Neural cell (in vitro differentiated cells): Measurements from ENCODE around the gene WNT10A.

ENCODE experiments used
- EP300 ChIP-seq: fragments of 450-650 bp; conservative IDR thresholded peaks from 2 replicates; pipeline ENCODE4 v1.6.1; 2014; ENCODE audit warnings: antibody characterized with exemption, mild to moderate bottlenecking, moderate library complexity; ENCODE audit not compliant: poor library complexity, severe bottlenecking
- EZH2 ChIP-seq: fragments of 200-600, 300-800 bp; shearing (Covaris generic), sonication (generic); IDR thresholded peaks from 2 replicates; pipeline ENCODE4 v1.6.1; 2014; ENCODE audit warnings: antibody characterized with exemption, low read length, borderline replicate concordance, mild to moderate bottlenecking; ENCODE audit not compliant: insufficient read depth, poor library complexity, severe bottlenecking
- MXI1 ChIP-seq: fragments of 450-650 bp; conservative IDR thresholded peaks from 2 replicates; pipeline ENCODE4 v1.6.1; 2014; ENCODE audit warnings: antibody characterized with exemption, mild to moderate bottlenecking; ENCODE audit not compliant: poor library complexity, severe bottlenecking
- POLR2AphosphoS5 ChIP-seq: IDR thresholded peaks from 2 replicates; pipeline ENCODE4 v1.6.1; 2012
- RAD21 ChIP-seq: fragments of 450-650 bp; conservative IDR thresholded peaks from 2 replicates; pipeline ENCODE4 v1.6.1; 2014; ENCODE audit warnings: antibody characterized with exemption, mild to moderate bottlenecking, moderate library complexity
- SMC3 ChIP-seq: fragments of 450-650 bp; conservative IDR thresholded peaks from 2 replicates; pipeline ENCODE4 v1.6.1; 2014; ENCODE audit warnings: antibody characterized with exemption, mild to moderate bottlenecking, moderate library complexity; ENCODE audit not compliant: poor library complexity
- TAF1 ChIP-seq: IDR thresholded peaks from 2 replicates; pipeline ENCODE4 v1.6.1; 2012; ENCODE audit warnings: low read depth
- TF ChIP-seq, protein P1 (sequence below): fragments of 450-650 bp; IDR thresholded peaks from 2 replicates; pipeline ENCODE4 v1.5.1; 2014; ENCODE audit warnings: antibody characterized with exemption, mild to moderate bottlenecking, moderate library complexity; ENCODE audit not compliant: poor library complexity, severe bottlenecking
- TF ChIP-seq, protein P2 (sequence below): IDR thresholded peaks from 2 replicates; pipeline ENCODE4 v1.6.1; 2012; ENCODE audit warnings: borderline replicate concordance

DNA sequence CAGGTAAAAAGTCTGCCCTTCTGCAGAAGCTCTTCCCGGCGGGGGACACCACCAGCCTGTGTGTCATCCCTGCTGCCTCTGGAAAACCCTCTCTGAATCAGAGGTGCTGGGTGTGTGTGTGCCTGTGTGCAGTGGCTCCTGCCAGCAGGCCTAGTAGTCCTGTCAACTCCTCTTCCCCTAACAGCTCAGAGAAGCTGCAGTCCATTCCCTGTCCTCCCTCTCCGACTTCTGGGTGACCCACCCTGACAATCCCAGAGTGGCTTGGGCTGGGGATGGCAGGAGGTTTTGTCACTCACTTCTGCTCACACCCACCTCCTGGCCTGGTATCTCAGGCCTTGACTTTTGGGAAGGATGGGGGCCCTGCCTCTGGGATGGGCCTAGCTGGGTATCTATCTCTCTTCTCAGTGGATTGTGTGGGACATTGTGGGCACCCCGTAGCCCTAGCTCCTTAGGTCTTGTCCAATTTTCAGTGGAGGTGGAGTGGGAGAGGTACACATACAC lies 2.3 kb downstream of the WNT10A start:
- TF ChIP-seq, protein P1, sequence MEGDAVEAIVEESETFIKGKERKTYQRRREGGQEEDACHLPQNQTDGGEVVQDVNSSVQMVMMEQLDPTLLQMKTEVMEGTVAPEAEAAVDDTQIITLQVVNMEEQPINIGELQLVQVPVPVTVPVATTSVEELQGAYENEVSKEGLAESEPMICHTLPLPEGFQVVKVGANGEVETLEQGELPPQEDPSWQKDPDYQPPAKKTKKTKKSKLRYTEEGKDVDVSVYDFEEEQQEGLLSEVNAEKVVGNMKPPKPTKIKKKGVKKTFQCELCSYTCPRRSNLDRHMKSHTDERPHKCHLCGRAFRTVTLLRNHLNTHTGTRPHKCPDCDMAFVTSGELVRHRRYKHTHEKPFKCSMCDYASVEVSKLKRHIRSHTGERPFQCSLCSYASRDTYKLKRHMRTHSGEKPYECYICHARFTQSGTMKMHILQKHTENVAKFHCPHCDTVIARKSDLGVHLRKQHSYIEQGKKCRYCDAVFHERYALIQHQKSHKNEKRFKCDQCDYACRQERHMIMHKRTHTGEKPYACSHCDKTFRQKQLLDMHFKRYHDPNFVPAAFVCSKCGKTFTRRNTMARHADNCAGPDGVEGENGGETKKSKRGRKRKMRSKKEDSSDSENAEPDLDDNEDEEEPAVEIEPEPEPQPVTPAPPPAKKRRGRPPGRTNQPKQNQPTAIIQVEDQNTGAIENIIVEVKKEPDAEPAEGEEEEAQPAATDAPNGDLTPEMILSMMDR: no peak
- TF ChIP-seq RAD21: no peak
- TF ChIP-seq EZH2: no peak
- TF ChIP-seq, protein P2, sequence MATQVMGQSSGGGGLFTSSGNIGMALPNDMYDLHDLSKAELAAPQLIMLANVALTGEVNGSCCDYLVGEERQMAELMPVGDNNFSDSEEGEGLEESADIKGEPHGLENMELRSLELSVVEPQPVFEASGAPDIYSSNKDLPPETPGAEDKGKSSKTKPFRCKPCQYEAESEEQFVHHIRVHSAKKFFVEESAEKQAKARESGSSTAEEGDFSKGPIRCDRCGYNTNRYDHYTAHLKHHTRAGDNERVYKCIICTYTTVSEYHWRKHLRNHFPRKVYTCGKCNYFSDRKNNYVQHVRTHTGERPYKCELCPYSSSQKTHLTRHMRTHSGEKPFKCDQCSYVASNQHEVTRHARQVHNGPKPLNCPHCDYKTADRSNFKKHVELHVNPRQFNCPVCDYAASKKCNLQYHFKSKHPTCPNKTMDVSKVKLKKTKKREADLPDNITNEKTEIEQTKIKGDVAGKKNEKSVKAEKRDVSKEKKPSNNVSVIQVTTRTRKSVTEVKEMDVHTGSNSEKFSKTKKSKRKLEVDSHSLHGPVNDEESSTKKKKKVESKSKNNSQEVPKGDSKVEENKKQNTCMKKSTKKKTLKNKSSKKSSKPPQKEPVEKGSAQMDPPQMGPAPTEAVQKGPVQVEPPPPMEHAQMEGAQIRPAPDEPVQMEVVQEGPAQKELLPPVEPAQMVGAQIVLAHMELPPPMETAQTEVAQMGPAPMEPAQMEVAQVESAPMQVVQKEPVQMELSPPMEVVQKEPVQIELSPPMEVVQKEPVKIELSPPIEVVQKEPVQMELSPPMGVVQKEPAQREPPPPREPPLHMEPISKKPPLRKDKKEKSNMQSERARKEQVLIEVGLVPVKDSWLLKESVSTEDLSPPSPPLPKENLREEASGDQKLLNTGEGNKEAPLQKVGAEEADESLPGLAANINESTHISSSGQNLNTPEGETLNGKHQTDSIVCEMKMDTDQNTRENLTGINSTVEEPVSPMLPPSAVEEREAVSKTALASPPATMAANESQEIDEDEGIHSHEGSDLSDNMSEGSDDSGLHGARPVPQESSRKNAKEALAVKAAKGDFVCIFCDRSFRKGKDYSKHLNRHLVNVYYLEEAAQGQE: no peak
- no peak for TF ChIP-seq POLR2AphosphoS5
- no peak for TF ChIP-seq EP300
- TF ChIP-seq TAF1: no peak
- TF ChIP-seq MXI1: no peak
- no peak for TF ChIP-seq SMC3
